PC-3 (cell line): ENCODE measurements around the gene ULBP2. TPM values are rescaled to one million over a fixed set of nuclear protein-coding genes. Genes with fewer than 3 reads are reported as not detected.
"Not testable (repeated sequence)": the region's sequence is repeated elsewhere in the genome, so short reads cannot be mapped to it uniquely, and the experiment has no call there.

ENCODE experiments used
- ATAC-seq: fragments of 200-7000 bp; cut with Tn5 transposase; 2 replicates; pipeline ENCODE4 v1.9.1; 2020; ENCODE audit warnings: mild to moderate bottlenecking, moderate library complexity
- BruUV-seq: library from RNA; stranded (reverse); fragments of 400-500 nt; replicated peaks from 2 replicates; lab custom pipeline; 2021; lab: Mats Ljungman, UMichigan
- CTCF ChIA-PET: fragments of 300-600 bp; sonication (Branson Sonifier 250); formaldehyde crosslinking; loops from one replicate; lab custom pipeline; 2022; ENCODE audit warnings: antibody characterized with exemption; lab: Charles Lee
- POLR2A ChIA-PET: fragments of 300-600 bp; sonication (Branson Sonifier 250); formaldehyde crosslinking; loops from one replicate; lab custom pipeline; 2022; ENCODE audit warnings: antibody characterized with exemption; ENCODE audit not compliant: unreplicated experiment; lab: Charles Lee
- DNase-seq: peaks from one replicate; pipeline ENCODE4 v3.0.0-alpha.2; 2015
- H2AFZ ChIP-seq: fragments of 300-600 bp; sonication (generic); 2 replicates; pipeline ENCODE4 v1.6.0; 2016; ENCODE audit warnings: antibody characterized with exemption, low read length
- H3F3A ChIP-seq: fragments of 300-600 bp; sonication (generic); one replicate; pipeline ENCODE4 v1.6.0; 2017; ENCODE audit warnings: antibody characterized with exemption, low read length, control low read depth, mild to moderate bottlenecking; ENCODE audit not compliant: unreplicated experiment
- H3K27ac ChIP-seq: fragments of 300-600 bp; sonication (generic); 2 replicates; pipeline ENCODE4 v1.5.1; 2016; ENCODE audit warnings: mild to moderate bottlenecking, low read length
- H3K27me3 ChIP-seq: fragments of 300-600 bp; sonication (generic); 2 replicates; pipeline ENCODE4 v1.6.1; 2016; ENCODE audit warnings: low read length, mixed read lengths
- H3K36me3 ChIP-seq: fragments of 300-600 bp; sonication (generic); 2 replicates; pipeline ENCODE4 v1.6.1; 2016; ENCODE audit warnings: low read depth, mixed run types, low read length, mixed read lengths
- H3K4me1 ChIP-seq: fragments of 300-600 bp; sonication (generic); 2 replicates; pipeline ENCODE4 v1.5.1; 2016; ENCODE audit warnings: low read length; ENCODE audit not compliant: insufficient read depth
- H3K4me2 ChIP-seq: fragments of 300-600 bp; sonication (generic); 2 replicates; pipeline ENCODE4 v1.6.0; 2016; ENCODE audit warnings: low read length
- H3K4me3 ChIP-seq: fragments of 300-600 bp; sonication (generic); 2 replicates; pipeline ENCODE4 v1.5.1; 2016; ENCODE audit warnings: mild to moderate bottlenecking, low read length, mixed read lengths
- H3K79me2 ChIP-seq: fragments of 300-600 bp; sonication (generic); 2 replicates; pipeline ENCODE4 v1.6.1; 2017; ENCODE audit warnings: low read length, mixed read lengths
- H3K9ac ChIP-seq: fragments of 300-600 bp; sonication (generic); 2 replicates; pipeline ENCODE4 v1.6.0; 2016; ENCODE audit warnings: mild to moderate bottlenecking, low read length
- H3K9me2 ChIP-seq: fragments of 300-600 bp; sonication (generic); replicated peaks from 2 replicates; pipeline ENCODE4 v1.6.1; 2016; ENCODE audit warnings: mixed run types, low read length, mixed read lengths
- H3K9me3 ChIP-seq: fragments of 300-600 bp; sonication (generic); 2 replicates; pipeline ENCODE4 v1.6.1; 2016; ENCODE audit warnings: low read length, mixed read lengths
- H4K20me1 ChIP-seq: fragments of 300-600 bp; sonication (generic); 2 replicates; pipeline ENCODE4 v1.6.1; 2016; ENCODE audit warnings: low read length, mixed read lengths
- intact Hi-C: fragments of 100-400 bp; cut with micrococcal nuclease; formaldehyde crosslinking; loops from 2 replicates; pipeline ENCODE4 v1.9.0; 2023
- total RNA-seq: library from RNA; depleted of rRNA; stranded (reverse); fragments of >200 nt; gene quantifications from 2 replicates; pipeline ENCODE4 v1.2.3, GENCODE V29; 2014

Gene ULBP2
- total RNA-seq, 1 experiment from 2014 or later = 8.1 TPM

GRCh38 chr6:149953934-149954327 is 12.1 kb downstream of the ULBP2 start:
- DNase-seq, H2AFZ ChIP-seq, H3F3A ChIP-seq, H3K79me2 ChIP-seq, H3K9ac ChIP-seq, H3K4me1 ChIP-seq, H4K20me1 ChIP-seq, H3K27me3 ChIP-seq, intact Hi-C loops, H3K4me2 ChIP-seq, H3K27ac ChIP-seq, POLR2A ChIA-PET, H3K4me3 ChIP-seq, BruUV-seq, H3K9me3 ChIP-seq, H3K36me3 ChIP-seq, CTCF ChIA-PET, H3K9me2 ChIP-seq: not testable (repeated sequence)
- peak; percentile 75 for ATAC-seq

- CTCF ChIA-PET, H3K4me2 ChIP-seq, H3K4me3 ChIP-seq, H4K20me1 ChIP-seq, intact Hi-C loops, H2AFZ ChIP-seq, H3K9me2 ChIP-seq, ATAC-seq, POLR2A ChIA-PET, H3K4me1 ChIP-seq, H3F3A ChIP-seq, H3K36me3 ChIP-seq, BruUV-seq, H3K9me3 ChIP-seq, H3K9ac ChIP-seq, H3K27me3 ChIP-seq, H3K79me2 ChIP-seq, H3K27ac ChIP-seq, DNase-seq: not testable (repeated sequence)
These were observed 12.6 kb downstream of the ULBP2 start for GRCh38 chr6:149954328-149954983.

GRCh38 chr6:149954984-149955653 is 13.3 kb downstream of the ULBP2 start:
- H3K4me1 ChIP-seq, H3K79me2 ChIP-seq, H3K36me3 ChIP-seq, H3F3A ChIP-seq, CTCF ChIA-PET, H4K20me1 ChIP-seq, POLR2A ChIA-PET, H3K9me3 ChIP-seq, ATAC-seq, H3K9me2 ChIP-seq, H3K9ac ChIP-seq, intact Hi-C loops, H3K4me2 ChIP-seq, H2AFZ ChIP-seq, H3K27me3 ChIP-seq, BruUV-seq, H3K27ac ChIP-seq, H3K4me3 ChIP-seq, DNase-seq: not testable (repeated sequence)

DNA sequence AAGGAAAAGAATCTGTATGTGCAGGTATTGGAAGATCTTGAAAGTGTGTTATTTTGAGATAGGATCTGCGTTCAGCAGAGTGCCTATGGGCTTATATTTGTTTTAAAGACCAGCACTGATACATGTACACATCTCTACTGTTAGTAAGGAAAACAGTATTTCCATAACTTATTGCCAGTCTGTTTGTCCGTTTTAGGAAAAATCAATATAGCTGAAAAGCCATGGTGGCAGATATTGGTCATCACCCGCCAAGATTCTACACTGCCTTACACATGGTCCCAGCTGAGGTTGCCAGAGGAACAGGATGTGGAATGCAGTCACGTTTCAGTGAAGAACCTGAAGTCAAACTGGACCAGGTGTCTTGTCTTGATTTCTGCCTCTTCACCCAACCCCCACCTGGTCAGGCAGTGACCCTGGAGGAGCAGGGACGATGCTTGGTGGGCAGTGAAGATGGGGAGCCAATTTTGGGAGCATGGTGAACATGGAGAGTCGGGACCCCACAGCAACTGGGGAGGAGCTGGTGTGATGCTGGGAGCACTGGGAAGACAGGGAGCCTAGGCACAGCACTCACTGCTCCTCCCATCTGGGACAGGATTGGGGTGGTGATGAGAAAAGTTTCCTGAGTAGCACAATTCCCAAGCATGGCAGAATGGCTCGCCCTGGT is 14.0 kb downstream of the ULBP2 start:
- H3K79me2 ChIP-seq, H3K9ac ChIP-seq, H4K20me1 ChIP-seq, H3K4me3 ChIP-seq, H3K27me3 ChIP-seq, BruUV-seq, H3F3A ChIP-seq, CTCF ChIA-PET, H3K4me2 ChIP-seq, DNase-seq, ATAC-seq, H3K27ac ChIP-seq, intact Hi-C loops, H3K9me3 ChIP-seq, POLR2A ChIA-PET, H2AFZ ChIP-seq, H3K36me3 ChIP-seq, H3K4me1 ChIP-seq, H3K9me2 ChIP-seq: not testable (repeated sequence)

- ATAC-seq, H3F3A ChIP-seq, H3K27me3 ChIP-seq, H3K9me3 ChIP-seq, H3K4me3 ChIP-seq, H2AFZ ChIP-seq, H4K20me1 ChIP-seq, H3K27ac ChIP-seq, H3K36me3 ChIP-seq, H3K79me2 ChIP-seq, H3K4me1 ChIP-seq, CTCF ChIA-PET, H3K4me2 ChIP-seq, POLR2A ChIA-PET, intact Hi-C loops, H3K9me2 ChIP-seq, H3K9ac ChIP-seq, BruUV-seq, DNase-seq: not testable (repeated sequence)
These were observed 16.3 kb downstream of the ULBP2 start for GRCh38 chr6:149958124-149958523.

DNA sequence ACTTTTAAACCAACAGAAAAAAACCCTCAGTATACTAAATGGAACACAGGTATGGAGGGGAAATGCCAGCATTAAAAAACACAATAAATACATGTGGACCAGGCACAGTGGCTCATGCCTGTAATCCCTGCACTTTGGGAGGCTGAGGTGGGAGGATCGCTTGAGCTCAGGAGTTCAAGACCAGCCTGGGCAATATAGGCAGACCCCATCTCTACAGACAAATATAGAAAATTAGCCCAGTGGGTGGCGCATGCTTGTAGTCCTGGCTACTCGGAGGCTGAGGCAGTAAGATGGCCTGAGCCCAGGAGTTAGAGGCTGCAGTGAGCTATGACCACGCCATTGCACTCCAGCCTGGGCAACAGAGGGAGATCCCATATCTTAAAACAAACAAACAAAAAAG is 18.0 kb downstream of the ULBP2 start:
- ATAC-seq, H3K9ac ChIP-seq, H3K4me3 ChIP-seq, H3K79me2 ChIP-seq, POLR2A ChIA-PET, intact Hi-C loops, H3K27ac ChIP-seq, H2AFZ ChIP-seq, H3K27me3 ChIP-seq, CTCF ChIA-PET, BruUV-seq, H4K20me1 ChIP-seq, DNase-seq, H3K36me3 ChIP-seq, H3F3A ChIP-seq, H3K4me2 ChIP-seq, H3K4me1 ChIP-seq, H3K9me3 ChIP-seq, H3K9me2 ChIP-seq: not testable (repeated sequence)
